ENCODE data around the gene DUT. TPM values are rescaled to one million over a fixed set of nuclear protein-coding genes. Genes with fewer than 3 reads are reported as not detected.

Gene DUT
- total and polyA plus RNA-seq, 9 of the 15 experiments (the other 6 are each of a cell fraction or from before 2014, with no cell fraction given), result 13.9 to 235 (median 94.9) TPM

GRCh38 chr15:48334260-48334659, 3.0 kb downstream of the DUT start:
- Histone ChIP-seq H3K79me2 (ENCODE audit: control insufficient read depth, insufficient read depth, low read length) (peaks cover 85% of the 10 kb centered on the region), H3K4me2 (ENCODE audit: insufficient read depth, low read length) (no peak overlapping the region), H3K27me3 (ENCODE audit: control insufficient read depth in 2 of 2, insufficient read depth in 2 of 2, low read length in 2 of 2) (no peaks in the 10 kb centered on the region), H3K9me1 (ENCODE audit: control insufficient read depth, insufficient read depth, low read length) (no peaks in the 10 kb centered on the region), H3K36me3 (ENCODE audit: control insufficient read depth, insufficient read depth, low read length) (peaks cover 63% of the 10 kb centered on the region), H3K4me3 (no peak overlapping the region), H3K9ac (ENCODE audit: insufficient read depth in 1 of 2, low read depth in 2 of 2, low read length in 2 of 2) (no peak overlapping the region; a peak in 1 of 4 replicates), H4K20me1 (replicated peaks; ENCODE audit: control insufficient read depth, insufficient read depth, low read length) (no peaks in the 10 kb centered on the region), H3K4me1 (replicated peaks in 1 of 2; ENCODE audit: control insufficient read depth in 2 of 2, insufficient read depth in 2 of 2, low read length in 2 of 2) (peaks cover 0 to 12% of the 10 kb centered on the region in 2 experiments; a peak in 3 of 5 replicates), H3K9me3 (replicated peaks; ENCODE audit: control insufficient read depth, insufficient read depth, low read depth, low read length) (no peaks in the 10 kb centered on the region), H2AFZ (ENCODE audit: low read depth, low read length) (no peak overlapping the region), H3K27ac (ENCODE audit: extremely low read depth, low read depth, low read length) (no peak overlapping the region)
- TF ChIP-seq PML (IDR thresholded peaks at IDR 0.05; ENCODE audit: low read length), result no peak
- TF ChIP-seq CTCF (IDR thresholded peaks at IDR 0.05 in 2 of 3, conservative IDR thresholded peaks at IDR 0.05 in 1 of 3; ENCODE audit: insufficient read depth in 2 of 3, low read depth in 1 of 3, low read length in 3 of 3), result peak in 2 of 3 experiments; percentile 29 to 45; a peak in 2 of 6 replicates
- TF ChIP-seq ZNF584 (CRISPR knock-in tag; IDR thresholded peaks at IDR 0.05; ENCODE audit: low read depth), result no peak
- TF ChIP-seq POLR2H (tag; IDR thresholded peaks at IDR 0.05; ENCODE audit: low read depth), result 0 out of 2 replicates have a peak, but pooled peaks have one; percentile 10
- peak; percentile 51; the same call in 1 of the 2 replicates for TF ChIP-seq IRF9 (tag; IDR thresholded peaks at IDR 0.05)
- TF ChIP-seq MEIS2 (IDR thresholded peaks at IDR 0.05; ENCODE audit: partially characterized antibody), result no peak
- TF ChIP-seq CEBPG (CRISPR knock-in tag; IDR thresholded peaks at IDR 0.05), result no peak
- peak; percentile 60 to 82 for TF ChIP-seq CEBPG (tag; conservative IDR thresholded peaks at IDR 0.05 in 1 of 2, IDR thresholded peaks at IDR 0.05 in 1 of 2)
- no peak for TF ChIP-seq SMAD2 (IDR thresholded peaks at IDR 0.05; ENCODE audit: low read depth, low read length)
- no peak for TF ChIP-seq ETS1 (conservative IDR thresholded peaks at IDR 0.05; ENCODE audit: control insufficient read depth, low read depth, low read length)
- peak; percentile 97 for TF ChIP-seq CEBPB (tag; IDR thresholded peaks at IDR 0.05)
- in situ Hi-C loops (cut with MboI), result no loop called here
- ATAC-seq (no peak), FAIRE-seq (no peak), DNase-seq (ENCODE audit: extremely low read depth in 1 of 4, low spot score in 3 of 4) (peak in 2 of 4 experiments; percentile 16 to 42)
- no TSS peak for BruUV-seq (replicated peaks)
- ChIA-PET CTCF (ENCODE audit: low intra/inter-chr PET ratio) (no interaction called here), POLR2A (interaction anchor here (1.1 to 1.2 kb wide), 2 partner anchors 12 to 544 kb away, joined by 3 to 6 read pairs; partner anchors contain the start of gene EID1)
- intact Hi-C loops (cut with micrococcal nuclease), result no loop called here
- 41% methylated on average over 2 of the region's 2 CpGs for WGBS (ENCODE audit: insufficient coverage, low coverage, missing lambda C conversion rate)

Measured in K562 (cell line).